Suprapubic skin (tissue), 4 donors: ENCODE results near the gene DDB1.

Source experiments
- EP300 ChIP-seq: sonication (generic); formaldehyde crosslinking; IDR thresholded peaks from one replicate; pipeline ENCODE4 v1.6.1; 2017; ENCODE audit warnings: antibody characterized with exemption
- POLR2A ChIP-seq, 2 donors: fragments of 450-650 bp; IDR thresholded peaks; one replicate each; pipeline ENCODE4 v1.6.1; 2017; ENCODE audit warnings: antibody characterized with exemption in 2 of 2, mild to moderate bottlenecking in 2 of 2, moderate library complexity in 2 of 2
- POLR2AphosphoS5 ChIP-seq, 3 donors: sonication (generic); formaldehyde crosslinking; IDR thresholded peaks; one replicate each; pipeline ENCODE4 v1.6.1; 2017; ENCODE audit warnings: antibody characterized with exemption in 3 of 3
- TF ChIP-seq, protein P1 (sequence below), 2 donors: fragments of 200-600 bp in 1 of 2; fragments of 450-650 bp in 1 of 2; sonication (generic) in 1 of 2; IDR thresholded peaks; one replicate each; pipeline ENCODE4 v1.5.1; 2016 to 2019; ENCODE audit warnings: antibody characterized with exemption in 2 of 2, mild to moderate bottlenecking in 1 of 2, moderate library complexity in 1 of 2

GRCh38 chr11:61258546-61258945 is 74.4 kb downstream of the DDB1 start:
- TF ChIP-seq POLR2AphosphoS5 (IDR thresholded peaks at IDR 0.05) (no peak), POLR2A (IDR thresholded peaks at IDR 0.05) (no peak), EP300 (no peak)
- TF ChIP-seq, protein P1, sequence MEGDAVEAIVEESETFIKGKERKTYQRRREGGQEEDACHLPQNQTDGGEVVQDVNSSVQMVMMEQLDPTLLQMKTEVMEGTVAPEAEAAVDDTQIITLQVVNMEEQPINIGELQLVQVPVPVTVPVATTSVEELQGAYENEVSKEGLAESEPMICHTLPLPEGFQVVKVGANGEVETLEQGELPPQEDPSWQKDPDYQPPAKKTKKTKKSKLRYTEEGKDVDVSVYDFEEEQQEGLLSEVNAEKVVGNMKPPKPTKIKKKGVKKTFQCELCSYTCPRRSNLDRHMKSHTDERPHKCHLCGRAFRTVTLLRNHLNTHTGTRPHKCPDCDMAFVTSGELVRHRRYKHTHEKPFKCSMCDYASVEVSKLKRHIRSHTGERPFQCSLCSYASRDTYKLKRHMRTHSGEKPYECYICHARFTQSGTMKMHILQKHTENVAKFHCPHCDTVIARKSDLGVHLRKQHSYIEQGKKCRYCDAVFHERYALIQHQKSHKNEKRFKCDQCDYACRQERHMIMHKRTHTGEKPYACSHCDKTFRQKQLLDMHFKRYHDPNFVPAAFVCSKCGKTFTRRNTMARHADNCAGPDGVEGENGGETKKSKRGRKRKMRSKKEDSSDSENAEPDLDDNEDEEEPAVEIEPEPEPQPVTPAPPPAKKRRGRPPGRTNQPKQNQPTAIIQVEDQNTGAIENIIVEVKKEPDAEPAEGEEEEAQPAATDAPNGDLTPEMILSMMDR (IDR thresholded peaks at IDR 0.05) = no peak
